ENCODE results near the gene OR2C1. TPM values are rescaled to one million over a fixed set of nuclear protein-coding genes. Genes with fewer than 3 reads are reported as not detected.

Gene OR2C1
- total RNA-seq, 1 donor from 2014 or later = 0.19 TPM

DNA sequence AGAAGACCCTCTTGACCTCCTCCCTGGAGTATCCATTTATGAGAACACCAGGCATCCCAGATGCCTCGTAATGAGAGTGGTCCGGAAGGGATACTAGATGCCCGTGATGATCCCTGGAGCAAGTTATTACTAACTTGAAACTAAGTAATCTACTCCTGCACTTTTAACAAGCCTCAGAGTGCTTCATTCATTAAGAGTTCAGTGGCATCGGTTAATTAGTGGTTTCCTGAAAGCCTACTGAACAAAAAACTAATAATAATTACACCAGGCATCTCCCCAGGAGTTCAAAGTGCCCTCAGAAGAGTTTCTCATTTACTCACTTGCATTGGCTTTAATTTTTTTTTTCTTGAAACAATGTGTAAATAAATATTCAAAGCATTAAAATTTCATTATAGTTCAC, 28.2 kb upstream of the OR2C1 start:
- Mint-ChIP-seq H3K27ac (no peak overlapping the region), H3K4me3 (ENCODE audit: low read depth) (no peak overlapping the region), H3K36me3 (ENCODE audit: insufficient read depth) (peaks cover 2% of the 10 kb centered on the region), H3K9me3 (ENCODE audit: low read depth) (peaks cover 25% of the 10 kb centered on the region), H3K27me3 (no peaks in the 10 kb centered on the region), H3K4me1 (ENCODE audit: low read depth) (no peaks in the 10 kb centered on the region)
- TF ChIP-seq, protein P1, sequence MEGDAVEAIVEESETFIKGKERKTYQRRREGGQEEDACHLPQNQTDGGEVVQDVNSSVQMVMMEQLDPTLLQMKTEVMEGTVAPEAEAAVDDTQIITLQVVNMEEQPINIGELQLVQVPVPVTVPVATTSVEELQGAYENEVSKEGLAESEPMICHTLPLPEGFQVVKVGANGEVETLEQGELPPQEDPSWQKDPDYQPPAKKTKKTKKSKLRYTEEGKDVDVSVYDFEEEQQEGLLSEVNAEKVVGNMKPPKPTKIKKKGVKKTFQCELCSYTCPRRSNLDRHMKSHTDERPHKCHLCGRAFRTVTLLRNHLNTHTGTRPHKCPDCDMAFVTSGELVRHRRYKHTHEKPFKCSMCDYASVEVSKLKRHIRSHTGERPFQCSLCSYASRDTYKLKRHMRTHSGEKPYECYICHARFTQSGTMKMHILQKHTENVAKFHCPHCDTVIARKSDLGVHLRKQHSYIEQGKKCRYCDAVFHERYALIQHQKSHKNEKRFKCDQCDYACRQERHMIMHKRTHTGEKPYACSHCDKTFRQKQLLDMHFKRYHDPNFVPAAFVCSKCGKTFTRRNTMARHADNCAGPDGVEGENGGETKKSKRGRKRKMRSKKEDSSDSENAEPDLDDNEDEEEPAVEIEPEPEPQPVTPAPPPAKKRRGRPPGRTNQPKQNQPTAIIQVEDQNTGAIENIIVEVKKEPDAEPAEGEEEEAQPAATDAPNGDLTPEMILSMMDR (IDR thresholded peaks at IDR 0.05; ENCODE audit: unreplicated experiment) = no peak
- DNase-seq (ENCODE audit: low spot score, unreplicated experiment) = no peak

DNA sequence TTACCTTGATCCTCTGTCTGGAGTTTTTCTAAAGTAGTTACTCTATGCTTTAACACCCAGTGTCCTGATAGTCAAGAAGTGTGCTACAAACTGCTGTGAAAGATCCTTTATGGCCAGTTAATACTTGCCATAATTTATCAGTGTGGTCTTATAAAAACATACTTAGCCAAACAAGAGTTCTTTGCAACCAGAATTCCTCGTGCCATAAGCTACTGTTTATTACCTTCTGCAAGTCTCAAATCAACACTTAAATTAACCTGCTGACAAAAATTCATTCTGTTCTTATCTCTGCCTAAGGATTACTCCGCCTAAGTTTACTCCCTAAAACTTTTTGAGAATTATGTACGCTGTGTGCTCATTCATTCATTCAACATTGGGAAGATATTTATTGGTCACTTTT, 27.6 kb upstream of the OR2C1 start:
- no peaks in the 10 kb centered on the region for H3K4me1 Mint-ChIP-seq (ENCODE audit: low read depth)
- no peak overlapping the region for H3K27ac Mint-ChIP-seq
- TF ChIP-seq, protein P1 (IDR thresholded peaks at IDR 0.05; ENCODE audit: unreplicated experiment) = no peak
- no peaks in the 10 kb centered on the region for H3K36me3 Mint-ChIP-seq (ENCODE audit: insufficient read depth)
- no peaks in the 10 kb centered on the region for H3K27me3 Mint-ChIP-seq
- peaks cover 23% of the 10 kb centered on the region for H3K9me3 Mint-ChIP-seq (ENCODE audit: low read depth)
- no peak overlapping the region for H3K4me3 Mint-ChIP-seq (ENCODE audit: low read depth)
- DNase-seq (ENCODE audit: low spot score, unreplicated experiment) = no peak

DNA sequence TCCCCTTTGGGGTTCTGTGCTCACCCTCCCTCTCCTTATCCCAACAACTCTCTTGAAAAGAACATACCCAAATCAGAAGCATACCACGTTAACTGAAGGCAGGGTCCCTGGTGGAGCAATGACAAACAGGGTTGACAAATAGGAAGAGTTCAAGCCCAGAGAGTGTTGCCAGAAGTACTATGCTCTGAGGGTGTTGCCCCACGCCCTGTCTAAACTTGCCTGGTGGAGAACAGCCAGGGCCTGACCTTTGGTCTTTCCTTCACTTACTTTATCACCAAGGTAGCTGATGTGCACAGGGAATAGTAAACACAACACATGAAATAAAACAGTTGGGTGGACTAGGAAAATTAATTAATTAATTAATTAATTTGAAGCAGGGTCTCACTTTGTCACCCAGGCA, 27.0 kb upstream of the OR2C1 start:
- TF ChIP-seq, protein P1 (IDR thresholded peaks at IDR 0.05; ENCODE audit: unreplicated experiment) = no peak
- H3K9me3 Mint-ChIP-seq (ENCODE audit: low read depth) = peaks cover 22% of the 10 kb centered on the region

DNA sequence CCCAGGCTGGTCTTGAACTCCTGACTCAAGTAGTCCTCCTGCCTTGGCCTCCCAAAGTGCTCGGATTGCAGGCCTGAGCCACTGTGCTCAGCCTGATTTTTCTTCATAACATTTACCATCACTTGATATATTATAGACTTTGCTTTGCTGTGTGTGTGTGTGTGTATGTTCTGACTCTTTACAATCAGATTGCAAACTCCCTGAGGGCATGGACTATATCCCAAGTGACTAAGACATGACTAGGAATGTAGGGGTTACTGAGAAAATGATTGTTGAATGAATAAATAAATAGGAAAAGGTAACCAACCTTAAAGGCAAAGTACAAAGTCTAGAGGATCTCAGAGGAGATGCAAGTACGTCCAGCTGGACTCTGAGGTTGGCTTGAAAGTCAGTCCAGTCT, 9.6 kb upstream of the OR2C1 start:
- H3K36me3 Mint-ChIP-seq (ENCODE audit: insufficient read depth) = no peaks in the 10 kb centered on the region
- H3K4me1 Mint-ChIP-seq (ENCODE audit: low read depth) = peaks cover 5% of the 10 kb centered on the region
- no peak for DNase-seq (ENCODE audit: low spot score, unreplicated experiment)
- H3K4me3 Mint-ChIP-seq (ENCODE audit: low read depth) = no peak overlapping the region
- TF ChIP-seq, protein P1 (IDR thresholded peaks at IDR 0.05; ENCODE audit: unreplicated experiment) = no peak
- H3K27ac Mint-ChIP-seq = no peak overlapping the region
- H3K27me3 Mint-ChIP-seq = peaks cover 3% of the 10 kb centered on the region
- H3K9me3 Mint-ChIP-seq (ENCODE audit: low read depth) = peaks cover 7% of the 10 kb centered on the region

More for the DNA sequence above, 27.0 kb upstream of the OR2C1 start:
- Mint-ChIP-seq H3K27ac (no peak overlapping the region), H3K27me3 (no peaks in the 10 kb centered on the region), H3K4me3 (ENCODE audit: low read depth) (no peak overlapping the region), H3K4me1 (ENCODE audit: low read depth) (no peaks in the 10 kb centered on the region), H3K36me3 (ENCODE audit: insufficient read depth) (no peaks in the 10 kb centered on the region)
- DNase-seq (ENCODE audit: low spot score, unreplicated experiment) = no peak

DNA sequence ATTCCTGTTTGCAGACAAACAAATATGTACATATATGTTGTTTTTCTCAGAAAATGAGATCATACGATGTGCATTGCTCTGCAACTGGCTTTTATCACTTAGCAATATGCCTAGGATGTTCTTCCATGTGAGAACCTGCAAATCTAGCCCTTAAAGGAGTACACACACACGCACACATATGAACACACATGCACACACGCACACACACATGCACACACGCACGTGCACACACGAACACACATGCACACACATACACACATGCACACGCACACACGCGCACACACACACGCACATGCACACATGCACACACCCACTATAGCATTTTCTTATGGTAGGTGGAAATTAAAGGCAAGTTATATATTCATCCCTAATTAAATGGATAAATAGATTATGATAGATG, 8.1 kb upstream of the OR2C1 start:
- Mint-ChIP-seq H3K4me3 (ENCODE audit: low read depth) (no peak overlapping the region), H3K27me3 (peaks cover 3% of the 10 kb centered on the region), H3K4me1 (ENCODE audit: low read depth) (peaks cover 5% of the 10 kb centered on the region), H3K9me3 (ENCODE audit: low read depth) (peaks cover 7% of the 10 kb centered on the region), H3K36me3 (ENCODE audit: insufficient read depth) (no peaks in the 10 kb centered on the region), H3K27ac (no peak overlapping the region)
- TF ChIP-seq, protein P1 (IDR thresholded peaks at IDR 0.05; ENCODE audit: unreplicated experiment) = no peak
- no peak for DNase-seq (ENCODE audit: low spot score, unreplicated experiment)

Measured in progenitor cell of endocrine pancreas (in vitro differentiated cells).